C4-2B (cell line): ENCODE results near the gene SIRPB2.

Experiments used
- CTCF ChIP-seq: fragments of 450-650 bp; conservative IDR thresholded peaks from 2 replicates; pipeline ENCODE4 v1.5.1; 2017; ENCODE audit warnings: mild to moderate bottlenecking
- ZFX ChIP-seq: fragments of 450-650 bp; IDR thresholded peaks from 2 replicates; pipeline ENCODE4 v1.6.1; 2017

- TF ChIP-seq CTCF: no peak
- no peak for TF ChIP-seq ZFX
Measured at GRCh38 chr20:1478566-1478965, 12.7 kb downstream of the SIRPB2 start.
